Ovary (tissue), 3 donors: ENCODE data around the gene MAPKAP1.

Source experiments
- CTCF ChIP-seq, 3 donors: fragments of 450-650 bp in 2 of 3; fragments of 200-600 bp in 1 of 3; IDR thresholded peaks; one replicate each; pipeline versions ENCODE4 v1.5.1 to v1.8.0; 2016 to 2022; ENCODE audit warnings: antibody characterized with exemption in 3 of 3, mild to moderate bottlenecking in 1 of 3
- EP300 ChIP-seq: sonication (generic); formaldehyde crosslinking; IDR thresholded peaks from one replicate; pipeline ENCODE4 v1.6.1; 2017; ENCODE audit warnings: antibody characterized with exemption
- POLR2A ChIP-seq: fragments of 450-650 bp; IDR thresholded peaks from one replicate; pipeline ENCODE4 v1.6.1; 2017; ENCODE audit warnings: antibody characterized with exemption, mild to moderate bottlenecking, moderate library complexity
- donor health status: DM: no; HTN: no; CAD: no.

DNA sequence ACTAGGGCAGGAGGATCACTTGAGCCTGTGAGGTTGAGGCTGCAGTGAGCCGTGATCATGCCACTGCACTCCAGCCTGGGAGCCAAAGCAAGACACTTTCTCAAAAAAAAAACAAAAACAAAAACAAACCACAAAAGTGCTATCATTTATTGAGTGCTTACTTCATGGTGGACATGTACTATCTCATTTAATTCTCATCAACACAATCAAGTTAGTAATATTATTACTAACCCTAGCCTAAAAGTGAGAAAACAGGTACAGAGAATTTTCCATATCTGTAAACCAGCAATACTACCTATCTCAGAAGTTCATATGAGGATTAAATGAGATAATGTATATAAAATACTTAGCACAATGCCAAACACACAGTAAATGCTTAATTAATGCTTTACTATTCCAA lies 85.8 kb downstream of the MAPKAP1 start:
- TF ChIP-seq POLR2A (no peak), CTCF (IDR thresholded peaks at IDR 0.05) (no peak), EP300 (no peak)
